MCF 10A (cell line): ENCODE data around the gene PARK7. TPM values are rescaled to one million over a fixed set of nuclear protein-coding genes. Genes with fewer than 3 reads are reported as not detected.

Experiments used
- BruUV-seq: library from RNA; stranded (reverse); fragments of 400-500 nt; replicated peaks from 2 replicates; lab custom pipeline; 2021; lab: Mats Ljungman, UMichigan
- CTCF ChIA-PET: fragments of 300-600 bp; sonication (Branson Sonifier 250); formaldehyde crosslinking; extraction: SDS; loops from one replicate; lab custom pipeline; 2021; ENCODE audit warnings: antibody characterized with exemption, inconsistent platforms; lab: Yijun Ruan, JAX
- POLR2A ChIA-PET: fragments of 300-600, 350-650 bp; sonication (Branson Sonifier 250); formaldehyde crosslinking; extraction: SDS; loops from one replicate; lab custom pipeline; 2020; ENCODE audit warnings: antibody characterized with exemption, inconsistent platforms; lab: Yijun Ruan, JAX
- DNase-seq: peaks from one replicate; pipeline ENCODE4 v3.0.0-alpha.2; 2018; ENCODE audit not compliant: unreplicated experiment
- H3K27ac Mint-ChIP-seq: one replicate; pipeline ENCODE4 v1.8.0; 2022; ENCODE audit warnings: mild to moderate bottlenecking, low read depth, mixed read lengths; ENCODE audit not compliant: unreplicated experiment
- H3K27me3 Mint-ChIP-seq: one replicate; pipeline ENCODE4 v1.8.0; 2022; ENCODE audit warnings: mixed read lengths; ENCODE audit not compliant: insufficient read depth, unreplicated experiment
- H3K36me3 Mint-ChIP-seq: one replicate; pipeline ENCODE4 v1.8.0; 2022; ENCODE audit warnings: mild to moderate bottlenecking, moderate library complexity, mixed read lengths; ENCODE audit not compliant: insufficient read depth, unreplicated experiment
- H3K4me1 Mint-ChIP-seq: one replicate; pipeline ENCODE4 v1.8.0; 2022; ENCODE audit warnings: mixed read lengths; ENCODE audit not compliant: insufficient read depth, unreplicated experiment
- H3K4me3 Mint-ChIP-seq: one replicate; pipeline ENCODE4 v1.8.0; 2022; ENCODE audit warnings: mild to moderate bottlenecking, moderate library complexity, mixed read lengths; ENCODE audit not compliant: unreplicated experiment
- H3K9me3 Mint-ChIP-seq: one replicate; pipeline ENCODE4 v1.8.0; 2022; ENCODE audit warnings: mixed read lengths; ENCODE audit not compliant: unreplicated experiment
- CTCF ChIP-seq: fragments of 200-600 bp; IDR thresholded peaks from one replicate; pipeline ENCODE4 v1.8.0; 2022; ENCODE audit warnings: antibody characterized with exemption, mild to moderate bottlenecking; ENCODE audit not compliant: unreplicated experiment
- intact Hi-C: fragments of 100-400 bp; cut with micrococcal nuclease; formaldehyde crosslinking; loops from 2 replicates; pipeline ENCODE4 v1.14.1; 2022
- total RNA-seq: library from RNA; stranded (reverse); gene quantifications from 2 replicates; pipeline ENCODE4 v1.2.3, GENCODE V29; 2022

PARK7 gene
- total RNA-seq, 1 experiment from 2014 or later, result 419 TPM

GRCh38 chr1:7930645-7931445, 30.7 kb upstream of the PARK7 start:
- Mint-ChIP-seq H3K27ac (no peak overlapping the region), H3K36me3 (no peaks in the 10 kb centered on the region), H3K4me3 (no peak overlapping the region), H3K27me3 (peaks cover 50% of the 10 kb centered on the region), H3K9me3 (no peaks in the 10 kb centered on the region), H3K4me1 (no peaks in the 10 kb centered on the region)
- no peak for TF ChIP-seq CTCF
- intact Hi-C loops, result no loop called here
- ChIA-PET CTCF (interaction anchor here (0.6 to 0.9 kb wide), 2 partner anchors 27 to 579 kb away, joined by 4 to 5 read pairs; no protein-coding TSS in a partner anchor), POLR2A (no interaction called here)
- DNase-seq, result no peak
- BruUV-seq, result no TSS peak

- CTCF ChIA-PET, result no interaction called here
- no TSS peak for BruUV-seq
- no peak overlapping the region for H3K27ac Mint-ChIP-seq
These were observed 30.1 kb upstream of the PARK7 start for GRCh38 chr1:7931446-7931812.

GRCh38 chr1:7932524-7933138, 28.9 kb upstream of the PARK7 start:
- TF ChIP-seq CTCF, result no peak
- ChIA-PET POLR2A (no interaction called here), CTCF (no interaction called here)
- no peaks in the 10 kb centered on the region for H3K36me3 Mint-ChIP-seq
- H3K27ac Mint-ChIP-seq, result no peak overlapping the region
- no peaks in the 10 kb centered on the region for H3K9me3 Mint-ChIP-seq
- BruUV-seq, result no TSS peak
- intact Hi-C loops, result no loop called here
- H3K27me3 Mint-ChIP-seq, result peaks cover 46% of the 10 kb centered on the region
- DNase-seq, result no peak
- H3K4me1 Mint-ChIP-seq, result no peaks in the 10 kb centered on the region
- H3K4me3 Mint-ChIP-seq, result no peak overlapping the region

More at GRCh38 chr1:7931446-7931812, 30.1 kb upstream of the PARK7 start:
- H3K9me3 Mint-ChIP-seq, result no peaks in the 10 kb centered on the region
- peaks cover 51% of the 10 kb centered on the region for H3K27me3 Mint-ChIP-seq
- POLR2A ChIA-PET, result no interaction called here
- no peak for TF ChIP-seq CTCF
- no peaks in the 10 kb centered on the region for H3K4me1 Mint-ChIP-seq
- no peaks in the 10 kb centered on the region for H3K36me3 Mint-ChIP-seq
- DNase-seq, result no peak
- H3K4me3 Mint-ChIP-seq, result no peak overlapping the region
- intact Hi-C loops, result no loop called here

- peaks cover 64% of the 10 kb centered on the region for H3K27me3 Mint-ChIP-seq
- POLR2A ChIA-PET, result interaction anchor here (0.7 to 1.0 kb wide), 2 partner anchors 24 to 125 kb away, joined by 3 read pairs; partner anchors contain the start of gene PARK7
- intact Hi-C loops, result no loop called here
- H3K36me3 Mint-ChIP-seq, result no peaks in the 10 kb centered on the region
- BruUV-seq, result no TSS peak
- no peak overlapping the region for H3K27ac Mint-ChIP-seq
- CTCF ChIA-PET, result interaction anchor here (0.6 kb wide), 1 partner anchor 284 kb away, joined by 7 read pairs; no protein-coding TSS in a partner anchor
- no peak overlapping the region for H3K4me3 Mint-ChIP-seq
- no peaks in the 10 kb centered on the region for H3K9me3 Mint-ChIP-seq
- no peak for TF ChIP-seq CTCF
- DNase-seq, result peak; percentile 20
- peaks cover 30% of the 10 kb centered on the region for H3K4me1 Mint-ChIP-seq
These were observed 23.4 kb upstream of the PARK7 start for GRCh38 chr1:7938070-7938469.
